Esophagus squamous epithelium (tissue), 5 donors: ENCODE results near the gene SNAI1. TPM values are rescaled to one million over a fixed set of nuclear protein-coding genes. Genes with fewer than 3 reads are reported as not detected.
A peak's percentile ranks its signal among the peaks of the same experiment; 100 is the strongest.

Source experiments
- DNase-seq: peaks from one replicate; lab custom pipeline; 2025; lab: John Stamatoyannopoulos, UW
- H3K27ac ChIP-seq, 4 donors: fragments of 200-600 bp; sonication (generic); one replicate each; pipeline ENCODE4 v1.5.1; 2016 to 2019; ENCODE audit warnings: mild to moderate bottlenecking in 1 of 4
- H3K27me3 ChIP-seq, 4 donors: fragments of 200-600 bp; sonication (generic); 1 replicate in 3 of 4; 2 replicates in 1 of 4; pipeline versions ENCODE4 v1.5.1 to v1.6.0; 2017 to 2021; ENCODE audit warnings: antibody characterized with exemption in 1 of 4
- H3K36me3 ChIP-seq, 3 donors: fragments of 200-600 bp; sonication (generic); one replicate each; pipeline ENCODE4 v1.5.1; 2016 to 2019
- H3K4me1 ChIP-seq, 3 donors: fragments of 200-600 bp; sonication (generic); one replicate each; pipeline ENCODE4 v1.5.1; 2017 to 2019
- H3K4me3 ChIP-seq, 4 donors: fragments of 200-600 bp; sonication (generic); 1 replicate in 3 of 4; 2 replicates in 1 of 4; pipeline ENCODE4 v1.5.1; 2016 to 2019; ENCODE audit warnings: mild to moderate bottlenecking in 2 of 4, moderate library complexity in 1 of 4
- H3K9me3 ChIP-seq, 3 donors: fragments of 200-600 bp; sonication (generic); one replicate each; pipeline ENCODE4 v1.5.1; 2016 to 2019
- CTCF ChIP-seq, 6 experiments: fragments of 450-650 bp in 4 of 6; fragments of 200-600 bp in 2 of 6; sonication (generic) in 2 of 6; IDR thresholded peaks; one replicate each; pipeline ENCODE4 v1.5.1; 2016 to 2019; ENCODE audit warnings: antibody characterized with exemption in 6 of 6, mild to moderate bottlenecking in 4 of 6, moderate library complexity in 4 of 6
- POLR2A ChIP-seq, 4 donors: fragments of 450-650 bp; IDR thresholded peaks; one replicate each; pipeline ENCODE4 v1.6.1; 2017; ENCODE audit warnings: antibody characterized with exemption in 4 of 4, mild to moderate bottlenecking in 4 of 4, moderate library complexity in 3 of 4
- WGBS, 2 donors: methylation state at CpG; one replicate each; pipeline ENCODE4 v1.1.5; 2018; 5-methylcytosine and 5-hydroxymethylcytosine counted together
- intact Hi-C: fragments of 100-400 bp; cut with DNase I; formaldehyde crosslinking; loops from one replicate; pipeline ENCODE4 v1.15.0; 2022
- total RNA-seq, 4 donors: library from RNA; depleted of rRNA; stranded (reverse); fragments of >200 nt; gene quantifications; one replicate each; pipeline ENCODE4 v1.1.0, GENCODE V29; 2016
- donor health status: DM: yes; HTN: yes; CAD: no.

SNAI1 gene
- total RNA-seq, 4 donors from 2014 or later = 0.44 to 1.3 (median 0.75) TPM; not detected in 1

GRCh38 chr20:50015993-50016770 lies 33.4 kb downstream of the SNAI1 start:
- 50 to 70% methylated on average over 5 to 11 of the region's 18 CpGs for WGBS, 2 donors
- peak overlapping the region; percentile 6 to 58 (median 29) for H3K27ac ChIP-seq
- TF ChIP-seq POLR2A (IDR thresholded peaks at IDR 0.05) (no peak), CTCF (IDR thresholded peaks at IDR 0.05) (no peak)
- peaks cover 0 to 5% (median 0%) of the 10 kb centered on the region in 4 donors for H3K27me3 ChIP-seq
- no peaks in the 10 kb centered on the region for H3K36me3 ChIP-seq
- H3K4me1 ChIP-seq = peaks cover 20 to 56% (median 30%) of the 10 kb centered on the region in 3 donors
- intact Hi-C loops = no loop called here
- no peaks in the 10 kb centered on the region for H3K9me3 ChIP-seq
- DNase-seq = no peak
- no peak overlapping the region for H3K4me3 ChIP-seq

DNA sequence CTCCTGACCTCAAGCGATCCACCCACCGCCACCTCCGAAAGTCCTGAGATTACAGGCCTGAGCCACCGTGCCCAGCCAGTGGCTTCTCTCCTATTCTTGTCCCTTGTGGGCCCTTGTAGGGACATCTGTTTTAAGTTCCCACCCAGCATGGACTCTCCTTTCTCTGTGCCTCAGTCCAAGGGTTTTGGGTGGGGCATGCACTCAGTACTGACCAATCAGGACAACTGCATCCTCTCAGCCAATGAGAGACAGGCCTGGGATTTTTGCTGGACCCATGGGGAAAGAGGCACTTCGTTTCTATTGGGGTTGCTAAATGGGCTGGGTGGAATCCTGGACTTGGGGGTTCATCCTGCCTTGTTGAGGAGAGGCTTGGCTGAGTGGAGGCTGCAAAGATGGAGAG lies 34.4 kb downstream of the SNAI1 start:
- peaks cover 0 to 3% (median 0%) of the 10 kb centered on the region in 4 donors for H3K27me3 ChIP-seq
- no peak overlapping the region for H3K4me3 ChIP-seq
- H3K9me3 ChIP-seq = no peaks in the 10 kb centered on the region
- no peaks in the 10 kb centered on the region for H3K36me3 ChIP-seq
- WGBS, 2 donors = 73 to 90% methylated on average over 5 of the region's 5 CpGs
- H3K4me1 ChIP-seq = peaks cover 20 to 56% (median 30%) of the 10 kb centered on the region in 3 donors
- DNase-seq = no peak
- no peak overlapping the region for H3K27ac ChIP-seq
- TF ChIP-seq CTCF (IDR thresholded peaks at IDR 0.05) = no peak
- no peak for TF ChIP-seq POLR2A (IDR thresholded peaks at IDR 0.05)
- intact Hi-C loops = no loop called here

DNA sequence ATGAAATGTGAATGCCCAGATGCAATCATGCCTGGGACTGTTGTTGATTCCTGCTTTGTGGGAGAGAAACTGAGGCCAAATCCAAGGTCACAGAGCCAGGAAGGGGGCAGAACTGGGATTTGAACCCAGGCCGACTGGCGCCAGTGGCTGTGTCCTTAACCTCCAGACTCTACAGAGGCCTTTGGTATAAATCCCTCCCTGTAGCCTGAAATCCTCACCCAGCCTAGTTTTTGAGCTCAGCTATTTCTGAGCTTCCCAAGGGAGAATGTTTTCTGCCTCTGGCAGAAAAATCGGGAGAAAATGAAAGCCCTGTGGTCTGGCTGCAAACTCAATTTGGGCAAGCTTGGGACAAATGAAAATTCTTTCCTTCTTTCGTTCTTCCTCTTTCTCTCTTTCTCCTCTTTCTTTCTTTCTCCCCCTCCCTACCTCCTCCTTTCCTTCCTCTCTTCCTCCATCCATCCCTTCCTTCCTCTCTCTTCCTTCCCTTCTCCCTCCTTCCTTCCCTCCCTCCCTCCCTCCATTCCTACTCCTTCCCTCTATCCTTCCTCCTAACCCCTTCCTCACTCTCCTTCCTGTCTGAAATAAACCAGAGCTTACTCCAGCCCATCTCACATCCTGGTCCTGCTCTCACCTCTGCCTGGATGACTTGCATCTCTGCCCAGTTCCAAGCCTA lies 34.9 kb downstream of the SNAI1 start:
- 68% methylated on average over 4 of the region's 4 CpGs for WGBS, 2 donors
- Histone ChIP-seq H3K27me3 (peaks cover 0 to 3% (median 0%) of the 10 kb centered on the region in 4 donors), H3K27ac (no peak overlapping the region), H3K36me3 (no peaks in the 10 kb centered on the region), H3K4me3 (no peak overlapping the region), H3K4me1 (peaks cover 20 to 56% (median 30%) of the 10 kb centered on the region in 3 donors), H3K9me3 (no peaks in the 10 kb centered on the region)
- no peak for DNase-seq
- TF ChIP-seq POLR2A (IDR thresholded peaks at IDR 0.05) = no peak
- TF ChIP-seq CTCF (IDR thresholded peaks at IDR 0.05) = no peak
- intact Hi-C loops = no loop called here

DNA sequence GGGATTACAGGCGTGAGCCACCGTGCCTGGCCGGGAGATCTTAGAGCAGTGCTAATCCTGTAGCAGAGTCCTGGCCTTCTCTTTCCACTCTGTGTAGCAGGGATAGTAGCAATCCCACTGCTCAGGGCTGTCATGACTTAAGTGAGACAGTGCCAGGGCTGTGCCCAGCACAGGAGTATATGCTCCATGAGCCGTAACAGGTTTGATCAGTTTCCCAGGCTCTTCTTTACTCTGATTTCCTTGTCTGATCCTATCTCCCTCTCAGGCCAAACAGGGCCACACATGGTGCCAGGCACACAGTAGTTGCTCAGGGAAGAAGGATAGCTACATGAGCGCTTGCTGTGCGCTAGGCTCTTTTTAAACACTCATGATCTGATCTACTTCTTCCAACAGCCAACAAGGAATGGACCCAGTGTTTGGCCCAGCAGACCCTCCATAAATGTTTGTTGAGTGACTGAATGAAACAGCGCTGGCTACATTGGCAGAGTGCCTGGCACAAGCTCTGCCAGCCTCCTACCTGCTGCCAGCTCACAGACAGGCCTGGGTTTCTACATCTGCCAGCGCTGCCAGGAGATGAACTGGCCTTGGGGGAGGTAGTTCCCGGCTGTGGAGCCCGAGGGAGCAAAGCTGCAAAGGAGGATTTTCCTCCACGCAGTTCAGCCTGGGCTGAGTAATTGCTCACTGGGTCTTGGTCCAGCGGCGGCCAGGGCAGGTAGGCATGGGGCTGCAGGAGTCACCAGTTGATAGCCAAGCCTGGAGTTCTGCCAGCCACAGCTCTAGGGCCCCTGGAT lies 36.9 kb downstream of the SNAI1 start:
- Histone ChIP-seq H3K4me1 (peaks cover 20 to 58% (median 33%) of the 10 kb centered on the region in 3 donors), H3K36me3 (no peaks in the 10 kb centered on the region), H3K9me3 (no peaks in the 10 kb centered on the region), H3K27ac (peak overlapping the region in 3 of 4 donors; percentile 26 to 38 (median 34)), H3K4me3 (no peak overlapping the region), H3K27me3 (peaks cover 0 to 3% (median 0%) of the 10 kb centered on the region in 4 donors)
- DNase-seq = no peak
- TF ChIP-seq CTCF (IDR thresholded peaks at IDR 0.05) (no peak), POLR2A (IDR thresholded peaks at IDR 0.05) (no peak)
- intact Hi-C loops = no loop called here
- WGBS, 2 donors = 38 to 71% methylated on average over 3 to 13 of the region's 13 CpGs
